IPS-NIHi7 (cell line): ENCODE measurements around the gene SLC28A3.
A peak's percentile ranks its signal among the peaks of the same experiment; 100 is the strongest.

Experiments used
- DNase-seq: peaks from one replicate; pipeline ENCODE4 v3.0.0; 2012; ENCODE audit warnings: mixed read lengths; ENCODE audit errors: extremely low spot score

Gene SLC28A3

DNA sequence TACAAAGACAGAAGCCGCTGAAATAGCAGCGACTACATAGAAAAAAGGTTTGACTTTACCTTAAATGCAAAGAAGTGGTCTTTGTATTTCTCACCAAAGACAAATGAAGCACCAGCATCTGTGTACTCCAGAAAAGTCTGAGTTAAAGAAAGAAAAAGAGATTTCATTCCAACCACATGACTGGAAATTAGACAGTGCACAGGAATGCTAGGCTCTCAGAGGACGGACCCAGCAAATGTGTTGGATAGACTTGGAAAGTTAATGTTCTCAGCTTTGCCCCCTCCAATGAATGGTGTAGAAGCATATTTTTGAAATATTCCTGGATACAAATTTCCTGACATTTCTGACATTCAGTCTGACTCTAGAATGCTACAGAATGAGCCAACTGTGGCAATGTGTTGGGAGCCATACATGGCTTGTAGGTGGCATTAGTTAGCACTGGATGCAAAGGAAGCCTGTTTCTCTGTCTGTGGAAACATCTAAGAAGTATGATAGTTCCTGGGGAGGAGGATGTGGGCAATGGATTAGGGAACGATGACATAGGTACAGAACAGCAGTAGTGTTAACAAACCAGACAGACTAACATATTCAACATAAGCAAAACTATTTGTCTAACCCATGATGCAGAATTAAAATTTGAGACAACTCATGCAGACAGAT, 43.3 kb downstream of the SLC28A3 start:
- no peak for DNase-seq

GRCh38 chr9:84296146-84296843, 44.3 kb downstream of the SLC28A3 start:
- peak; percentile 26 for DNase-seq

GRCh38 chr9:84294241-84294950, 46.2 kb downstream of the SLC28A3 start:
- peak; percentile 60 for DNase-seq

DNA sequence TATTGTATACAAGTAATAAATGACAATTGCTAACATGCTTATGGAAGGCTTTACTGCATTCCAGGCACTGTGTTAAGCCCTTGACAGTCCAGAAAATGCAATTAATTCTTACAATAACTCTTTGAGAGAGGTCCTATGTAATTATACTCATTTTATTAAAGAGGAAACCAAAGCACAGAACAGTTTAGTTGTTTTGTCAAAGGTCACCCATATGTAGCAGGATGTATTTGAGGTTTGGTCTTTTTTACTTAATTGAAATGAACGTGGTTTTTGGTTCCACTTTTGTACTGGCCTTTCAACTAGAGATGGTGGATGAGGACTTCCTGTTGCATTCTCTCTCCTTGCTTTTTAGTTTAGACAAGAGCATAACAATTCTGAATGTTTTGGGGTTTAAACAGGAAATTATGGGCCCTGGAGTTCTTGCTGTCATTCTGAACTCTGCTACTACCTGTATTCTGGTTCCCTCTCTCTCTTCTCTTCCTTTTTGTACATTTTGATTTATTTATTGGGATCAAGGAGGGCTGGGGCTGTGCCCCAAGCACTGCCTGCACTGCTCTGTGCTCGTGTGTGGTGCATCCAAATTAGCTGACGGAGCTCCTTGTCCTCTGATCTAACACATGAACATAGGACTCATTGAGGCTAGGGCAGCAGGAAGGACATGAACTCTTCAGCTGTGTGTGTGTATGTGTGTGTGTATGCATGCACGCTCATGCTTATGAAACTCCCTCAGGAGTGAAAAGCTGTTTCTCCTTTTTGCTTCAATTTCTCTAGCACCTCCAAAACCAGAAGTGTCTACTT, 47.4 kb downstream of the SLC28A3 start:
- DNase-seq: no peak

- no peak for DNase-seq
These were observed 55.2 kb downstream of the SLC28A3 start for GRCh38 chr9:84285381-84285780.

GRCh38 chr9:84283946-84284345, 56.6 kb downstream of the SLC28A3 start:
- DNase-seq: no peak

GRCh38 chr9:84278130-84278529, 62.4 kb downstream of the SLC28A3 start:
- DNase-seq: no peak

DNA sequence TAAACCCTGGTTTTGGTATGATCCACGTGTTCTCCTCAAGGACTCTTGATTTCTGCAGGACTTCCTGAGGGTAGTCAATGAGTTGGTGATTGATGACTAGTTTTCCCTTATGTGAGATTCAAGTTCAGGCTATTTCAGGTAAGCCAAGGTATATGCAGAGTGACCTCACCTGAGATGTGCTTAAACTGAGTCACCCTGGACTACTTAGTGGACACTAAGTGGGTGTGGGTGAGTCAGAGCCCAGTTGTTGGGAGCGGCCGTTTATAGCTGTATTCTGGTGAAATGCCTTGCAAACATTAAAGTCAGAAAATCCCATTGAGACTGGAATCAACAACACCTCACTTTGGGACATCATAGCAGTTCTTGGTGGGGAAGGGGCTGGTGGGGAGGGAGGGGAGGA, 62.9 kb downstream of the SLC28A3 start:
- DNase-seq: no peak

GRCh38 chr9:84276741-84277140, 63.8 kb downstream of the SLC28A3 start:
- DNase-seq: no peak

DNA sequence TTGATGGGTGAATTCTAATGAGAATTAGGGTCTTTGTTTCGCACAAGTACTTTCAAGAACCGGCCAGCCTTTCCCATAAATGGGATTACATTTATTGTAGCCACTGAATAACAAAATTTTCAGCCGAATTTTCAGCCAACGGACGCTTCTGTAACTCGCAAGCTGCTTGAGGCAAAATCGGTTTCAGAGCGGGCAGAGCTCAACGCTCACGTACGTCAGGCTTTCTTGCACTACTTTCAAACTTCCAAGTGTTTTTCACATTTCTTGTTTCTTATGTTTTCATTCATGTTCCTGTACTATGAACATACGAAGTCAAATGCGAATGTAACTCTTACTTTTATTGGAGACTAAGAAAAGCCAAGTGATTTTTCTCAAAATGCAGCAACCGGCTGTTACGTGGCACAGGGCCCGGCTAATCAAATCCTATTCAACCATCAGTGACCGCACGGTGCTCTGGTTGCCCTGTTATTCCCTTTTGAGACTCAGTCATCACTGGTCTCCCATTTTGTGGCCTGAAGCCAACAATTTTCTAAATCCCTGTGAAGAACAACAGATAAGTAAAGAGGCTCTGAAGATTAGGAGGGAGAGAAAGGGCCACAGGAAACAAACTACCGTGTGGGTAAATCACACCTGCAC, 68.5 kb downstream of the SLC28A3 start:
- DNase-seq: no peak

DNA sequence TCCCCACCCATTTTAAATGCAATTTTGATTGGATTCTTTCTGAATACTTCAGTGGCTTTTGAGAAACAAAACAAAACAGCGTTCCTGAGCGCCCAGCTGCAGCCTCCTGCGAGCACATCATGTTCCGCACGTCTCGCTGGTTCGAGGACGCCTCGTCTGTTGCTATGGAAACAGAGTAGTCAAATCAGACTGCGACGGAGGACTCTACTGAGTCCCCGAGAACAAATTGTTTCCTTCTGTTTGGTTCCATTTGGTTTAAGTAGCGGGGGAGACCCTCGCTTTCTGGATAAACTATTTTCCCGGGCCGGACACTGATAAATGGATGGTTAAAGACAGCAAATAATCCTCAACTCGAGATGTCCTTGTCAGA, 69.0 kb downstream of the SLC28A3 start:
- DNase-seq: peak; percentile 59

DNA sequence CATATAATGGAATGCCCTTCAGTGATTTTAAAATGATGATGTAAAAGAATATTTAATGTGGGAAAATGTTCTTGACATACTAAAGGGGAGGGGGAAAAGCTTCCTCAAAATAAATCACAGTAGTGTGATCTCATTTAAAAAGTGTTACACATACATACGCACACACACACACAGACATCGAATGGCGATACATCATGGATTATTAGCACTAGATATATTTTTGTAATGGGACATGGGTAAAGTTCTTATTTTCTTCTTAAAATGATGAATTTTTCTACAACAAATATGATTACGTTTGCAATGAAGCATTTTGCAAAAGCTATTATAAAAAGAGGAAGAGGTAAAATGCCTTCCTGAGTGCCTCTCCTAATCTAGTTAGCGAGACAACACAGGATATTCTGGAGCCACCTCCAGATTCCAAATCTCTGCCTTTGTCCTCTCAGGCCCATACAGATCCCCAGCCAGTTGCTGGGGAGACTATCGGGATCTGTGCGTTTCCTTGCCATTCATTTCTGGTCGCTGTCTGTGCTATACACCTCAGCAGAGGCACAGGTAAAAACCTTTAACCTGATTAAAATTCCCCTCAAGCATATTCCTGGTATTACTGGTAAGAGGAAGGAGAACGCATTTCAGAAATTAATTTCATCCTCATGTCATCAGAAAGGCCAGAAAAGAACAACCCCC, 69.6 kb downstream of the SLC28A3 start:
- no peak for DNase-seq

GRCh38 chr9:84266087-84266561, 74.4 kb downstream of the SLC28A3 start:
- DNase-seq: peak; percentile 53

DNA sequence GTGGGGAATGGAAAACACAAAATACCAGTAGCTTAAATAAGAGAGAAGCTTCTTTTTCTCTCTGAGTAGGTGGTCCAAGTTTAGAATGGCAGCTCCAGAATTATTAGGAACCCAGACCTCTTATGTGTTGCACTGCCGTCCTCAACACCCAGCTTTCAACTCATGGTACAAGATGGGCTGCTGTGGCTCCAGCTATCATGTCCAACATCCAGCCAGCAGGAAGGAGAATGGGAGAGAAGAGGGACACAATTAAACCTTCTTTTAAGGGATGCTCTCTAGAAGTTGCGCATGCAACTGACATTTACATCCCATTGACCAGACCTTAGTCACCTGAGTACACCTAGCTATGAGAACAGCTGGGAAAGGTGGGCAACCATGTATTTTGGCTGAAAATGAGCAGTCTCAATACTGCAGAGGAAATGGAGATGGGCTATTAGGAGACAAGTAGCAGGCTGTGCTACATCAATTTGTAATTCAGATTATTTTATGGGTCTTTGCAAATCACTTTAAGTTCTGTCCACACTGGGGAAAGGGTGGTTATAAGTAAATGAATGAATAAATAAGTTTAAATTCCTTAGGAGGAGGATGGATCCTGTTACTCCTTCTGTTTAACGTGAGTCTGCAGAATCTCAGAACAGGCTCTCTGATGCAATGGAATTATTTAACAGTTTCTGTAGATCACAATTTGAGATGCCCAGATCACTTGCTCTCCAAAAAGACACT, 76.1 kb downstream of the SLC28A3 start:
- no peak for DNase-seq

DNA sequence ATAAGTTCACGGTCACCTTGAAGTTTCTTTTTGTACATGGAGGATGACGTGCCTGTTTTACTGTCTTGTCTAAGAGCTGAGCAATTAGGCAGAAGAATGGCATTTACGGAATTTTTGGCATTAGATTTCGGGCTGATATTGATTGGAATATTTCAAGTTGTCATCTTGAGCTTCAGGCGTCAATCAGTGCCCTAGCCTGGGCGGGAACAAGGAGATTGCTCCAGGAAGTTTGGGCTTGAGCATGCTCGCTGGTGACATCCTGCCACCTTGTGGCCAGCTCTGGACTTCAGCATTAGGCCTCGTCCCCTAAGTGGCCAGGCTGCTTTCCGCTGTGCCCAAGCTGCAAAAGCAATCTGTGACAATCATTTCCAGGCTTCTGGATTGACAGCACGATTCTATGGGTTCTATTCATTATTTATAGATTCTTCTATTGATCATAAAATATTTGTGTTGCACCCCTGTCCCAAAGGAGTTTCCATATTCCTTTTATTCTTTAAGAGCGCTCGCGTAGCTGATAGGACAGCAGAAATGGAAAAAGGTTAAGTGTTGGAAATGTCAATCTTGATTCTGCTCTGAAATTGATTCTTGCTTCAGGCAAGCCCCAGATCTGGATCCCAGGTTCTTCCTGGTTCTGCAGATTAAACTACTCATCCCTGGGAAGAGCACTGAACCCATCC, 79.3 kb downstream of the SLC28A3 start:
- peak; percentile 87 for DNase-seq

DNA sequence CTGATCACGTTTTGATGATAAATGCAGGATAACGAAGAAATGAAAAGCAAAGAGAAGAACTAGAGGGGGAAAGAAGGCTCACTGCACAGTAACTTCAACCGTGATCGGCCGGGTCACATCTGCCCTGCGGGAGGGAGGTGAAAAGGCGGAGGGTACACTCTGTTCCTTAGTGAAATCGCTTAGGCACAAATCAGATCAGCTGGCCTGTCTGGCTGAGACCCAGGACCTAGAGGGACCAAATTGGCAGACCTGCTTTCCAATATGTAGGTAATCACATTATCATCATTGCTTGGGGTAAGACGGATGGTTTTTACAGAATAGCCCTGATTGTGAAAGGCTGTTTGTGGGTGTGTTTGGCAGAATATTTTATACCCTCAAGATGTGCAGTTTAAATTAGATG, 82.2 kb downstream of the SLC28A3 start:
- DNase-seq: no peak

DNA sequence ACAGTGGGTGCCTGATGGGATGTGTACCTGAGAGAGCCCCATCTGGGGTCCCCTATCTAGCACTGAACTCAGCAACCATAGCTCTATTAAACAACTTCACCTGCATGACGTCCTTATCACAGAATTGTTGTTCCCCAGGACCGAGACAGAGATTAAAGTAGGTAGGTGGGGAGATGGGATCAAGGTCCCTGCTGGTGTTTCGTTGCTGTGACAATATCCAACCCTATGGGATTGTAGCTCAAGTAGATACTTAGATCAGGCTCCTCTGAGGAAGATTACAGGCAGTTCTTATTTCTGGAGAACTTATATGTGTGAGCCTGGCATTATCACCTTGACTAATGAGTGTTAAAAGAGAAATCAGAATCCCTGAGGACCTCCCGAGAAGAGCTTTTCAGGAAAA, 84.9 kb downstream of the SLC28A3 start:
- DNase-seq: no peak

DNA sequence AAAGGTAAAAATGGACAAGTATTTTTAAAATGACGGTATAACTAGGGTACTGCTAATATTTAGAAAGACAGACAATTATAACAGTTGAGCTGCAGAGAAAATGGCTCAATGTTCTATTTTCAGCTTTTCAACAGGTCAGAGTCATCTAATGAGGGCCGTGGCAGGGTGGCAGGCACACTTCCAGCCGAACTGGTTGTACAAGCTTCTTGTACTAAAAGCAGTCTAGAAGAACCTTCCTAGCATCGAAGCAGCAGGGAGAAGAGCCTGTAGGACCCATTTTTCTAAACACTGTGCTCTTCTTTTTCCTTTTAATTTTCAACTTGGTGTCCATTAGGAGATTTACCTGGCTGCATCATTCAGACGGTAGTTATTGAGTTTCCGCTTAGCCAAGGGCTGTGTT, 85.6 kb downstream of the SLC28A3 start:
- DNase-seq: no peak

DNA sequence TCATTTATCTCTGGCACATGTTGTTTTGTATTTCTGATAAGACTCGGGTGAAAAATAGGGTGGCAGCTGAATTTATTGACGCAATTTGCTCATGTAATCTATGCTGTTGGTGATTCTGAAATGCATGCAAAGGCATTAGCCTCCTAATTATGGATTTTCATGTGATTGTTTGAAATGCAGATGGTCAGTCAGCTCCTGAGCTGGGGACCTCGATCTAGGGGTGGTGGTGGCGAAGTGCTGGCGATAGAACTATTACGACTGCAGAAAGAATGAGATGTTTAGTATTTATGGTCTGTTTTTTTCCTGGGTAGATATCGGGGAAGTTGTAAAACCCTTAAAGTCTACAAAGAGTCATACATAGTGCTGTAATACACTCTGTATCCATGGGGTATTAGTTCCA, 88.6 kb downstream of the SLC28A3 start:
- no peak for DNase-seq
